Neural cell (in vitro differentiated cells): ENCODE results near the gene ANG.

ENCODE experiments used
- EZH2 ChIP-seq: fragments of 200-600, 300-800 bp; shearing (Covaris generic), sonication (generic); IDR thresholded peaks from 2 replicates; pipeline ENCODE4 v1.6.1; 2014; ENCODE audit warnings: antibody characterized with exemption, low read length, borderline replicate concordance, mild to moderate bottlenecking; ENCODE audit not compliant: insufficient read depth, poor library complexity, severe bottlenecking
- POLR2AphosphoS5 ChIP-seq: IDR thresholded peaks from 2 replicates; pipeline ENCODE4 v1.6.1; 2012
- SMC3 ChIP-seq: fragments of 450-650 bp; conservative IDR thresholded peaks from 2 replicates; pipeline ENCODE4 v1.6.1; 2014; ENCODE audit warnings: antibody characterized with exemption, mild to moderate bottlenecking, moderate library complexity; ENCODE audit not compliant: poor library complexity
- TAF1 ChIP-seq: IDR thresholded peaks from 2 replicates; pipeline ENCODE4 v1.6.1; 2012; ENCODE audit warnings: low read depth
- TF ChIP-seq, protein P1 (sequence below): fragments of 450-650 bp; IDR thresholded peaks from 2 replicates; pipeline ENCODE4 v1.5.1; 2014; ENCODE audit warnings: antibody characterized with exemption, mild to moderate bottlenecking, moderate library complexity; ENCODE audit not compliant: poor library complexity, severe bottlenecking
- TF ChIP-seq, protein P2 (sequence below): IDR thresholded peaks from 2 replicates; pipeline ENCODE4 v1.6.1; 2012; ENCODE audit warnings: borderline replicate concordance

DNA sequence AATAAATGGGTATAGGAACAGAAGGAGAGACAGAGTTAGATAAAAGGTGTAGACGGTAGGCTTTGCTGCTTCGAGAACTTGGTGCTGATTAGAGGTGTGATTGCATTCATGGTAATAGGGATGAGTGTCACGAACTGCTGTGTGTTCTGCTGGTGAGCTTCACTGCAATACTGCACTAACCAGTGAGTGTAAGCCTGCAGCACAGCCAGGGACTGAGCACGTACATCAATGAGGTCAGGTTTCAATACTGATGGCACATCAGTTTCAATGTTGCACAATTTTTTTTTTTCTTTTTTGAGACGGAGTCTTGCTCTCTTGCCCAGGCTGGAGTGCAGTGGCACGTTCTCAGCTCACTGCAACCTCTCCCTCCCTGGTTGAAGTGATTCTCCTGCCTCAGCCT, 32.2 kb downstream of the ANG start:
- TF ChIP-seq TAF1 (no peak), POLR2AphosphoS5 (no peak), EZH2 (no peak), SMC3 (no peak)
- TF ChIP-seq, protein P1, sequence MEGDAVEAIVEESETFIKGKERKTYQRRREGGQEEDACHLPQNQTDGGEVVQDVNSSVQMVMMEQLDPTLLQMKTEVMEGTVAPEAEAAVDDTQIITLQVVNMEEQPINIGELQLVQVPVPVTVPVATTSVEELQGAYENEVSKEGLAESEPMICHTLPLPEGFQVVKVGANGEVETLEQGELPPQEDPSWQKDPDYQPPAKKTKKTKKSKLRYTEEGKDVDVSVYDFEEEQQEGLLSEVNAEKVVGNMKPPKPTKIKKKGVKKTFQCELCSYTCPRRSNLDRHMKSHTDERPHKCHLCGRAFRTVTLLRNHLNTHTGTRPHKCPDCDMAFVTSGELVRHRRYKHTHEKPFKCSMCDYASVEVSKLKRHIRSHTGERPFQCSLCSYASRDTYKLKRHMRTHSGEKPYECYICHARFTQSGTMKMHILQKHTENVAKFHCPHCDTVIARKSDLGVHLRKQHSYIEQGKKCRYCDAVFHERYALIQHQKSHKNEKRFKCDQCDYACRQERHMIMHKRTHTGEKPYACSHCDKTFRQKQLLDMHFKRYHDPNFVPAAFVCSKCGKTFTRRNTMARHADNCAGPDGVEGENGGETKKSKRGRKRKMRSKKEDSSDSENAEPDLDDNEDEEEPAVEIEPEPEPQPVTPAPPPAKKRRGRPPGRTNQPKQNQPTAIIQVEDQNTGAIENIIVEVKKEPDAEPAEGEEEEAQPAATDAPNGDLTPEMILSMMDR: no peak
- TF ChIP-seq, protein P2, sequence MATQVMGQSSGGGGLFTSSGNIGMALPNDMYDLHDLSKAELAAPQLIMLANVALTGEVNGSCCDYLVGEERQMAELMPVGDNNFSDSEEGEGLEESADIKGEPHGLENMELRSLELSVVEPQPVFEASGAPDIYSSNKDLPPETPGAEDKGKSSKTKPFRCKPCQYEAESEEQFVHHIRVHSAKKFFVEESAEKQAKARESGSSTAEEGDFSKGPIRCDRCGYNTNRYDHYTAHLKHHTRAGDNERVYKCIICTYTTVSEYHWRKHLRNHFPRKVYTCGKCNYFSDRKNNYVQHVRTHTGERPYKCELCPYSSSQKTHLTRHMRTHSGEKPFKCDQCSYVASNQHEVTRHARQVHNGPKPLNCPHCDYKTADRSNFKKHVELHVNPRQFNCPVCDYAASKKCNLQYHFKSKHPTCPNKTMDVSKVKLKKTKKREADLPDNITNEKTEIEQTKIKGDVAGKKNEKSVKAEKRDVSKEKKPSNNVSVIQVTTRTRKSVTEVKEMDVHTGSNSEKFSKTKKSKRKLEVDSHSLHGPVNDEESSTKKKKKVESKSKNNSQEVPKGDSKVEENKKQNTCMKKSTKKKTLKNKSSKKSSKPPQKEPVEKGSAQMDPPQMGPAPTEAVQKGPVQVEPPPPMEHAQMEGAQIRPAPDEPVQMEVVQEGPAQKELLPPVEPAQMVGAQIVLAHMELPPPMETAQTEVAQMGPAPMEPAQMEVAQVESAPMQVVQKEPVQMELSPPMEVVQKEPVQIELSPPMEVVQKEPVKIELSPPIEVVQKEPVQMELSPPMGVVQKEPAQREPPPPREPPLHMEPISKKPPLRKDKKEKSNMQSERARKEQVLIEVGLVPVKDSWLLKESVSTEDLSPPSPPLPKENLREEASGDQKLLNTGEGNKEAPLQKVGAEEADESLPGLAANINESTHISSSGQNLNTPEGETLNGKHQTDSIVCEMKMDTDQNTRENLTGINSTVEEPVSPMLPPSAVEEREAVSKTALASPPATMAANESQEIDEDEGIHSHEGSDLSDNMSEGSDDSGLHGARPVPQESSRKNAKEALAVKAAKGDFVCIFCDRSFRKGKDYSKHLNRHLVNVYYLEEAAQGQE: no peak
